Measurements from ENCODE around the gene FRZB.

GRCh38 chr2:182784058-182784706 lies 82.3 kb downstream of the FRZB start:
- TF ChIP-seq CTCF (IDR thresholded peaks at IDR 0.05 in 8 of 11, conservative IDR thresholded peaks at IDR 0.05 in 3 of 11) (no peak), POLR2AphosphoS5 (IDR thresholded peaks at IDR 0.05) (no peak)

All from spleen (tissue), 7 donors.